Neural progenitor cell (in vitro differentiated cells): ENCODE data around the gene KCNE2.

Source experiments
- EZH2 ChIP-seq: fragments of 200-600 bp; sonication (generic); IDR thresholded peaks from 2 replicates; pipeline ENCODE4 v1.6.1; 2017; ENCODE audit warnings: antibody characterized with exemption, mild to moderate bottlenecking, moderate library complexity
- EZH2phosphoT487 ChIP-seq: fragments of 200-600 bp; sonication (generic); IDR thresholded peaks from 2 replicates; pipeline ENCODE4 v1.6.1; 2017; ENCODE audit warnings: antibody characterized with exemption
- TF ChIP-seq, protein P1 (sequence below): fragments of 200-600 bp; sonication (generic); IDR thresholded peaks from 2 replicates; pipeline ENCODE4 v1.5.1; 2017; ENCODE audit warnings: antibody characterized with exemption, mild to moderate bottlenecking

DNA sequence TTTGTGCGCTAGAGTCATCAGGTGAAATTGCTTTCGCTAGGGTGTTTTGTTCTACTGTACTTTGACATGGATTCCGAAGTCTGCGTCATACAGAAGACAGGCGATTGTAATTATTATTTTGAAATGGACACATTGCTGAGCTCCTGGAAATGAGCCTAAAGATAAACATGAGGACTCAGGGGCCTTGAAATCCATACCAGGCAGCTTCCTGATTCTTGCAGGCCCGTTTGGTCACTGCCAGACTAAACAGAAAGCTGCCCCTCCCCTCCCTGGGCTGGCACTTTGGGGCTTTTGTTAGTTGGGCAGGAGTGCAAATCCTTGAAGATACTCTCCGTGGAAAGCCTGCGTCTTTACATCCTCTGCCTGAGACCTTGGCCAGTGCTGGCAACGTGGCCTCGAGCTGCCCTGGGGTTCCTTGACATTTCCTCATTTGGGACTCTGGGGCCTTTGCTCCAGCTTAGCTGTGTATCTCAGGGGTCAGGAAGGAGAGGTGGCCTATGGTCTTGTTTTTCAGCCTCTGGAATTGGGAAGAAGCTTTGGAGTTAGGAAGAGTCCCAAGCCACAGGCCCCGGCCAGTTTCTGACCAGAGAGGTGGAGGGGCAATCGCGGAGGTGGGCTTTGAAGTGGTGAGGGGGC, 26.9 kb upstream of the KCNE2 start:
- no peak for TF ChIP-seq EZH2phosphoT487
- TF ChIP-seq, protein P1, sequence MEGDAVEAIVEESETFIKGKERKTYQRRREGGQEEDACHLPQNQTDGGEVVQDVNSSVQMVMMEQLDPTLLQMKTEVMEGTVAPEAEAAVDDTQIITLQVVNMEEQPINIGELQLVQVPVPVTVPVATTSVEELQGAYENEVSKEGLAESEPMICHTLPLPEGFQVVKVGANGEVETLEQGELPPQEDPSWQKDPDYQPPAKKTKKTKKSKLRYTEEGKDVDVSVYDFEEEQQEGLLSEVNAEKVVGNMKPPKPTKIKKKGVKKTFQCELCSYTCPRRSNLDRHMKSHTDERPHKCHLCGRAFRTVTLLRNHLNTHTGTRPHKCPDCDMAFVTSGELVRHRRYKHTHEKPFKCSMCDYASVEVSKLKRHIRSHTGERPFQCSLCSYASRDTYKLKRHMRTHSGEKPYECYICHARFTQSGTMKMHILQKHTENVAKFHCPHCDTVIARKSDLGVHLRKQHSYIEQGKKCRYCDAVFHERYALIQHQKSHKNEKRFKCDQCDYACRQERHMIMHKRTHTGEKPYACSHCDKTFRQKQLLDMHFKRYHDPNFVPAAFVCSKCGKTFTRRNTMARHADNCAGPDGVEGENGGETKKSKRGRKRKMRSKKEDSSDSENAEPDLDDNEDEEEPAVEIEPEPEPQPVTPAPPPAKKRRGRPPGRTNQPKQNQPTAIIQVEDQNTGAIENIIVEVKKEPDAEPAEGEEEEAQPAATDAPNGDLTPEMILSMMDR, result no peak
- no peak for TF ChIP-seq EZH2
